SU-DHL-6 (cell line): ENCODE data around the gene SPSB1.

Source experiments
- H2AFZ ChIP-seq: fragments of 200-600 bp; sonication (generic); 2 replicates; pipeline ENCODE4 v1.6.1; 2014; ENCODE audit warnings: low read depth, mild to moderate bottlenecking, moderate library complexity, mixed read lengths, antibody characterized with exemption, low read length; ENCODE audit not compliant: severe bottlenecking
- H3F3A ChIP-seq: fragments of 200-600 bp; shearing (Covaris generic); 2 replicates; pipeline ENCODE4 v1.6.0; 2016; ENCODE audit warnings: antibody characterized with exemption, mild to moderate bottlenecking; ENCODE audit not compliant: insufficient read depth
- H3K27ac ChIP-seq: fragments of 200-600 bp; sonication (generic); 2 replicates; pipeline ENCODE4 v1.5.1; 2016; ENCODE audit warnings: low read depth, mild to moderate bottlenecking, low read length, moderate library complexity, mixed read lengths
- H3K27me3 ChIP-seq: fragments of 200-600 bp; sonication (generic), shearing (Covaris generic); 2 replicates; pipeline ENCODE4 v1.6.0; 2014; ENCODE audit warnings: mild to moderate bottlenecking, low read length
- H3K36me3 ChIP-seq: fragments of 200-600 bp; sonication (generic); 2 replicates; pipeline ENCODE4 v1.6.1; 2014; ENCODE audit warnings: mild to moderate bottlenecking, low read length, mixed read lengths
- H3K4me2 ChIP-seq: fragments of 300-600, 200-600 bp; shearing (Covaris generic), sonication (generic); 2 replicates; pipeline ENCODE4 v1.6.0; 2014; ENCODE audit warnings: low read length, low read depth, mild to moderate bottlenecking; ENCODE audit not compliant: poor library complexity, severe bottlenecking
- H3K4me3 ChIP-seq: fragments of 200-600 bp; sonication (generic); 2 replicates; pipeline ENCODE4 v1.5.1; 2014; ENCODE audit warnings: antibody characterized with exemption, low read length, mild to moderate bottlenecking, mixed read lengths; ENCODE audit not compliant: insufficient read depth, poor library complexity, severe bottlenecking
- H3K79me2 ChIP-seq: fragments of 200-600 bp; sonication (generic); 2 replicates; pipeline ENCODE4 v1.6.1; 2014; ENCODE audit warnings: mild to moderate bottlenecking, low read length, moderate library complexity; ENCODE audit not compliant: insufficient read depth
- H3K9ac ChIP-seq: fragments of 200-600 bp; sonication (generic); 2 replicates; pipeline ENCODE4 v1.7.0; 2014; ENCODE audit warnings: mild to moderate bottlenecking, low read length
- H3K9me2 ChIP-seq: fragments of 200-600 bp; sonication (generic); replicated peaks from 2 replicates; pipeline ENCODE4 v1.6.1; 2014; ENCODE audit warnings: low read length; ENCODE audit not compliant: insufficient read depth
- H3K9me3 ChIP-seq: fragments of 200-600 bp; sonication (generic); 2 replicates; pipeline ENCODE4 v1.6.1; 2014; ENCODE audit warnings: low read length, mixed read lengths; ENCODE audit not compliant: insufficient read depth
- H4K20me1 ChIP-seq: fragments of 200-600 bp; sonication (generic); 2 replicates; pipeline ENCODE4 v1.6.1; 2014; ENCODE audit warnings: low read depth, mild to moderate bottlenecking, antibody characterized with exemption, low read length, moderate library complexity, mixed read lengths
- CTCF ChIP-seq: fragments of 200-600 bp; sonication (generic); IDR thresholded peaks from one replicate; pipeline ENCODE4 v1.5.1; 2017; ENCODE audit warnings: antibody characterized with exemption, mild to moderate bottlenecking, low read length, moderate library complexity; ENCODE audit not compliant: insufficient read depth, poor library complexity, severe bottlenecking
- EZH2phosphoT487 ChIP-seq: fragments of 200-600 bp; sonication (generic), shearing (Covaris generic); conservative IDR thresholded peaks from 2 replicates; pipeline ENCODE4 v1.6.1; 2018; ENCODE audit warnings: mild to moderate bottlenecking, antibody characterized with exemption, low read length, moderate library complexity, mixed read lengths

Gene SPSB1

GRCh38 chr1:9265968-9266367, 26.7 kb upstream of the SPSB1 start:
- H3F3A ChIP-seq, result no peaks in the 10 kb centered on the region
- no peak overlapping the region for H3K4me3 ChIP-seq
- H3K27ac ChIP-seq, result no peak overlapping the region
- H3K9me2 ChIP-seq, result no peaks in the 10 kb centered on the region
- no peaks in the 10 kb centered on the region for H3K79me2 ChIP-seq
- H2AFZ ChIP-seq, result no peak overlapping the region
- H3K27me3 ChIP-seq, result no peaks in the 10 kb centered on the region
- H3K4me2 ChIP-seq, result no peak overlapping the region
- H4K20me1 ChIP-seq, result no peaks in the 10 kb centered on the region
- no peak overlapping the region for H3K9ac ChIP-seq
- no peaks in the 10 kb centered on the region for H3K9me3 ChIP-seq
- TF ChIP-seq CTCF (no peak), EZH2phosphoT487 (no peak)
- H3K36me3 ChIP-seq, result no peaks in the 10 kb centered on the region

GRCh38 chr1:9267352-9267686, 25.4 kb upstream of the SPSB1 start:
- Histone ChIP-seq H4K20me1 (no peaks in the 10 kb centered on the region), H3K36me3 (no peaks in the 10 kb centered on the region), H3K9ac (no peak overlapping the region), H3K27ac (no peak overlapping the region), H3K9me3 (no peaks in the 10 kb centered on the region), H3K27me3 (no peaks in the 10 kb centered on the region), H3K4me3 (no peak overlapping the region), H2AFZ (no peak overlapping the region), H3F3A (no peaks in the 10 kb centered on the region), H3K79me2 (no peaks in the 10 kb centered on the region), H3K9me2 (no peaks in the 10 kb centered on the region), H3K4me2 (no peak overlapping the region)
- TF ChIP-seq EZH2phosphoT487 (no peak), CTCF (no peak)

- no peak overlapping the region for H3K9ac ChIP-seq
- H3K9me3 ChIP-seq, result no peaks in the 10 kb centered on the region
- no peak for TF ChIP-seq EZH2phosphoT487
- no peak for TF ChIP-seq CTCF
- H3K4me3 ChIP-seq, result no peak overlapping the region
- no peaks in the 10 kb centered on the region for H3K36me3 ChIP-seq
- H2AFZ ChIP-seq, result no peak overlapping the region
- H3K27me3 ChIP-seq, result no peaks in the 10 kb centered on the region
- H3K79me2 ChIP-seq, result no peaks in the 10 kb centered on the region
- no peaks in the 10 kb centered on the region for H3F3A ChIP-seq
- no peak overlapping the region for H3K27ac ChIP-seq
- H3K9me2 ChIP-seq, result no peaks in the 10 kb centered on the region
- no peak overlapping the region for H3K4me2 ChIP-seq
- no peaks in the 10 kb centered on the region for H4K20me1 ChIP-seq
These were observed 24.7 kb upstream of the SPSB1 start for GRCh38 chr1:9267827-9268581.
